HG03342 (cell line): ENCODE data around the gene HMGB3.

Experiments
- ATAC-seq: cut with Tn5 transposase; IDR thresholded peaks from one replicate; pipeline ENCODE4 v1.9.1; 2021; ENCODE audit warnings: mild to moderate bottlenecking, moderate library complexity; ENCODE audit not compliant: unreplicated experiment

The HMGB3 gene

DNA sequence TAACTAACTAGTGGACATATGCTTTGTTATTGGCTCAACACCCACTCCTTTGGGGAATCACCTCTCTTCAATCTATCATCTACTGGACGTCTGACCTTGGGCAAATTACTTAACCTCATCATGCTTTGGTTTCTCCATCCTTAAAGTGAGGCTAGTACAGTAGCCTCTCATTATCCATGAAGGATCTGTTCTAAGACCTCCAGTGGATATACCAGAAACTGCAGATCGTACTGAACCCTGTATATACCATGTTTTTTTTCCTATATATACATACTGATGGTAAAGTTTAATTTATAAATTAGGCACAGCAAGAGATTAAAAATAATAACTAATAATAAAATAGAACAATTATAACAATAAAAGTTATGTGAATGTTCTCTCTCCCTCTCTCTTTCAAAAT is 56.2 kb downstream of the HMGB3 start:
- ATAC-seq = no peak
